NCI-H345 treated with DMSO at 0.1 percent for 48 hours (cell line): ENCODE measurements around the gene LDLRAP1.
"Not testable (repeated sequence)": the region's sequence is repeated elsewhere in the genome, so short reads cannot be mapped to it uniquely, and the experiment has no call there.

Experiments used
- DNase-seq: peaks from one replicate; lab custom pipeline; 2025; ENCODE audit not compliant: unreplicated experiment; lab: John Stamatoyannopoulos, UW

Gene LDLRAP1

GRCh38 chr1:25573591-25573930 lies 30.2 kb downstream of the LDLRAP1 start:
- DNase-seq = no peak

- DNase-seq = no peak
Observed at GRCh38 chr1:25573961-25574360, 30.6 kb downstream of the LDLRAP1 start.

GRCh38 chr1:25575191-25575590 lies 31.8 kb downstream of the LDLRAP1 start:
- DNase-seq = no peak

GRCh38 chr1:25576459-25577133 lies 33.2 kb downstream of the LDLRAP1 start:
- DNase-seq = no peak

GRCh38 chr1:25577134-25577920 lies 33.9 kb downstream of the LDLRAP1 start:
- no peak for DNase-seq

GRCh38 chr1:25579292-25580252 lies 36.2 kb downstream of the LDLRAP1 start:
- DNase-seq = no peak

GRCh38 chr1:25580927-25581326 lies 37.5 kb downstream of the LDLRAP1 start:
- no peak for DNase-seq

- DNase-seq = no peak
Observed at GRCh38 chr1:25581764-25582163, 38.4 kb downstream of the LDLRAP1 start.

- DNase-seq = no peak
Observed at GRCh38 chr1:25583519-25584370, 40.3 kb downstream of the LDLRAP1 start.

- no peak for DNase-seq
Observed at GRCh38 chr1:25586181-25586588, 42.8 kb downstream of the LDLRAP1 start.

GRCh38 chr1:25587290-25587689 lies 43.9 kb downstream of the LDLRAP1 start:
- no peak for DNase-seq

- not testable (repeated sequence) for DNase-seq
Observed at GRCh38 chr1:25588224-25588623, 44.8 kb downstream of the LDLRAP1 start.

GRCh38 chr1:25588786-25589185 lies 45.4 kb downstream of the LDLRAP1 start:
- not testable (repeated sequence) for DNase-seq

- DNase-seq = no peak
Observed at GRCh38 chr1:25590096-25590824, 46.9 kb downstream of the LDLRAP1 start.

GRCh38 chr1:25593861-25594260 lies 50.5 kb downstream of the LDLRAP1 start:
- DNase-seq = no peak

GRCh38 chr1:25594971-25595370 lies 51.6 kb downstream of the LDLRAP1 start:
- DNase-seq = no peak

GRCh38 chr1:25596641-25597040 lies 53.2 kb downstream of the LDLRAP1 start:
- DNase-seq = not testable (repeated sequence)

- DNase-seq = no peak
Observed at GRCh38 chr1:25598879-25599278, 55.5 kb downstream of the LDLRAP1 start.

GRCh38 chr1:25599969-25600610 lies 56.7 kb downstream of the LDLRAP1 start:
- DNase-seq = no peak
